Measurements from ENCODE around the gene ARMC9. TPM values are rescaled to one million over a fixed set of nuclear protein-coding genes. Genes with fewer than 3 reads are reported as not detected.
"Not testable (repeated sequence)": the region's sequence is repeated elsewhere in the genome, so short reads cannot be mapped to it uniquely, and the experiment has no call there.

ARMC9 gene
- total and polyA plus RNA-seq, 9 donors, result 16.7 to 33.5 (median 29.3) TPM

GRCh38 chr2:231348173-231348572, 149.7 kb downstream of the ARMC9 start:
- H3K4me3 ChIP-seq, result no peak overlapping the region
- H3K36me3 ChIP-seq, result no peaks in the 10 kb centered on the region
- TF ChIP-seq POLR2A (IDR thresholded peaks at IDR 0.05), result no peak
- 79 to 87% (median 84%) methylated on average over 2 of the region's 2 CpGs for WGBS, 3 donors
- DNase-seq, result no peak
- H3K27me3 ChIP-seq, result no peaks in the 10 kb centered on the region
- intact Hi-C loops (cut with DNase I), result no loop called here
- H3K4me1 ChIP-seq (ENCODE audit: insufficient read depth), result no peaks in the 10 kb centered on the region
- H3K9me3 ChIP-seq, result no peaks in the 10 kb centered on the region
- H3K27ac ChIP-seq, result no peak overlapping the region

- H3K4me3 ChIP-seq, result no peak overlapping the region
- TF ChIP-seq CTCF (IDR thresholded peaks at IDR 0.05), result no peak
- DNase-seq, result no peak
- no peak overlapping the region for H3K27ac ChIP-seq
- no peaks in the 10 kb centered on the region for H3K9me3 ChIP-seq
- intact Hi-C loops (cut with DNase I), result no loop called here
- H3K27me3 ChIP-seq, result no peaks in the 10 kb centered on the region
- 72 to 86% (median 72%) methylated on average over 5 of the region's 5 CpGs for WGBS, 3 donors
- H3K36me3 ChIP-seq, result no peaks in the 10 kb centered on the region
- no peaks in the 10 kb centered on the region for H3K4me1 ChIP-seq (ENCODE audit: insufficient read depth)
Measured at GRCh38 chr2:231348704-231349373, 150.4 kb downstream of the ARMC9 start.

- H3K9me3 ChIP-seq; H3K4me3 ChIP-seq; intact Hi-C loops (cut with DNase I); H3K4me1 ChIP-seq (ENCODE audit: insufficient read depth); H3K27me3 ChIP-seq; H3K27ac ChIP-seq; H3K36me3 ChIP-seq: not testable (repeated sequence)
- 92 to 96% (median 95%) methylated on average over 10 of the region's 10 CpGs for WGBS, 3 donors
- peak in 1 of 5 donors; percentile 15 for DNase-seq
Measured at GRCh38 chr2:231349374-231349735, 150.9 kb downstream of the ARMC9 start.

GRCh38 chr2:231351648-231352047, 153.2 kb downstream of the ARMC9 start:
- H3K4me3 ChIP-seq, result no peak overlapping the region
- H3K4me1 ChIP-seq (ENCODE audit: insufficient read depth), result peaks cover 9% of the 10 kb centered on the region
- 92 to 94% (median 92%) methylated on average over 5 of the region's 5 CpGs for WGBS, 3 donors
- no peaks in the 10 kb centered on the region for H3K9me3 ChIP-seq
- no peaks in the 10 kb centered on the region for H3K36me3 ChIP-seq
- no peak for DNase-seq
- TF ChIP-seq POLR2A (IDR thresholded peaks at IDR 0.05) (no peak), CTCF (IDR thresholded peaks at IDR 0.05) (no peak), EP300 (IDR thresholded peaks at IDR 0.05) (no peak)
- H3K27me3 ChIP-seq, result no peaks in the 10 kb centered on the region
- no peak overlapping the region for H3K27ac ChIP-seq
- intact Hi-C loops (cut with DNase I), result no loop called here

- TF ChIP-seq EP300 (IDR thresholded peaks at IDR 0.05) (no peak), POLR2A (IDR thresholded peaks at IDR 0.05) (no peak), CTCF (IDR thresholded peaks at IDR 0.05) (no peak)
- no peaks in the 10 kb centered on the region for H3K27me3 ChIP-seq
Measured at GRCh38 chr2:231353469-231353868, 155.0 kb downstream of the ARMC9 start.

More at GRCh38 chr2:231353469-231353868, 155.0 kb downstream of the ARMC9 start:
- DNase-seq, result peak in 1 of 5 donors; percentile 29
- Histone ChIP-seq H3K27ac (no peak overlapping the region), H3K36me3 (no peaks in the 10 kb centered on the region), H3K9me3 (no peaks in the 10 kb centered on the region), H3K4me1 (ENCODE audit: insufficient read depth) (peaks cover 10% of the 10 kb centered on the region), H3K4me3 (no peak overlapping the region)
- intact Hi-C loops (cut with DNase I), result no loop called here
- WGBS, 3 donors, result 94 to 96% (median 94%) methylated on average over 5 of the region's 6 CpGs

All from ovary (tissue), 9 donors.